ENCODE measurements around the gene AP3D1.
"Not testable (repeated sequence)": the region's sequence is repeated elsewhere in the genome, so short reads cannot be mapped to it uniquely, and the experiment has no call there.

Gene AP3D1

GRCh38 chr19:2110822-2111221 is 40.5 kb downstream of the AP3D1 start:
- DNase-seq (ENCODE audit: low read depth), result no peak

- no peak for DNase-seq (ENCODE audit: low read depth)
These were observed 42.1 kb downstream of the AP3D1 start for GRCh38 chr19:2109046-2109864.

- DNase-seq (ENCODE audit: low read depth), result no peak
These were observed 42.9 kb downstream of the AP3D1 start for GRCh38 chr19:2108251-2109016.

GRCh38 chr19:2103045-2103707 is 48.2 kb downstream of the AP3D1 start:
- no peak for DNase-seq (ENCODE audit: low read depth)

- DNase-seq (ENCODE audit: low read depth), result no peak
These were observed 49.7 kb downstream of the AP3D1 start for GRCh38 chr19:2101417-2102335.

- no peak for DNase-seq (ENCODE audit: low read depth)
These were observed 50.7 kb downstream of the AP3D1 start for GRCh38 chr19:2100719-2101061.

- no peak for DNase-seq (ENCODE audit: low read depth)
These were observed 51.2 kb downstream of the AP3D1 start for GRCh38 chr19:2099937-2100718.

- no peak for DNase-seq (ENCODE audit: low read depth)
These were observed 52.3 kb downstream of the AP3D1 start for GRCh38 chr19:2099054-2099501.

GRCh38 chr19:2097886-2098327 is 53.5 kb downstream of the AP3D1 start:
- no peak for DNase-seq (ENCODE audit: low read depth)

- DNase-seq (ENCODE audit: low read depth), result no peak
These were observed 54.0 kb downstream of the AP3D1 start for GRCh38 chr19:2097203-2097885.

- peak; percentile 93 for DNase-seq (ENCODE audit: low read depth)
These were observed 54.7 kb downstream of the AP3D1 start, which contains the start of gene IZUMO4 for GRCh38 chr19:2096480-2097202. Gene IZUMO4, plus strand, starts transcription at chr19:2096915. Its CDS starts 31 bp downstream, at chr19:2096946.

- DNase-seq (ENCODE audit: low read depth), result peak; percentile 94
These were observed 55.3 kb downstream of the AP3D1 start, which contains the start of gene MOB3A for GRCh38 chr19:2096034-2096479. Gene MOB3A, minus strand, starts transcription at chr19:2096326. Its CDS starts 17,766 bp downstream, at chr19:2078560.

GRCh38 chr19:2091926-2092525 is 59.3 kb downstream of the AP3D1 start:
- DNase-seq (ENCODE audit: low read depth), result not testable (repeated sequence)

GRCh38 chr19:2089727-2090053 is 61.7 kb downstream of the AP3D1 start:
- DNase-seq (ENCODE audit: low read depth), result peak; percentile 17

- DNase-seq (ENCODE audit: low read depth), result peak; percentile 83
These were observed 62.2 kb downstream of the AP3D1 start for GRCh38 chr19:2089001-2089711.

GRCh38 chr19:2087621-2088100 is 63.7 kb downstream of the AP3D1 start:
- DNase-seq (ENCODE audit: low read depth), result no peak

GRCh38 chr19:2086695-2087620 is 64.4 kb downstream of the AP3D1 start:
- DNase-seq (ENCODE audit: low read depth), result peak; percentile 30
